ENCODE data around the gene APEH.

Gene APEH

GRCh38 chr3:49709852-49710251, 35.7 kb downstream of the APEH start:
- no peaks in the 10 kb centered on the region for H4K20me1 ChIP-seq
- peaks cover 56% of the 10 kb centered on the region for H3K4me1 ChIP-seq
- no peak overlapping the region for H3K9ac ChIP-seq
- no peak overlapping the region for H3K27ac ChIP-seq
- TF ChIP-seq Cebpa-rat (IDR thresholded peaks at IDR 0.05) = no peak
- H3K4me2 ChIP-seq = no peak overlapping the region
- peaks cover 34% of the 10 kb centered on the region for H3K36me3 ChIP-seq
- no peaks in the 10 kb centered on the region for H3K27me3 ChIP-seq
- H3K9me3 ChIP-seq = no peaks in the 10 kb centered on the region
- H3K4me3 ChIP-seq = no peak overlapping the region

DNA sequence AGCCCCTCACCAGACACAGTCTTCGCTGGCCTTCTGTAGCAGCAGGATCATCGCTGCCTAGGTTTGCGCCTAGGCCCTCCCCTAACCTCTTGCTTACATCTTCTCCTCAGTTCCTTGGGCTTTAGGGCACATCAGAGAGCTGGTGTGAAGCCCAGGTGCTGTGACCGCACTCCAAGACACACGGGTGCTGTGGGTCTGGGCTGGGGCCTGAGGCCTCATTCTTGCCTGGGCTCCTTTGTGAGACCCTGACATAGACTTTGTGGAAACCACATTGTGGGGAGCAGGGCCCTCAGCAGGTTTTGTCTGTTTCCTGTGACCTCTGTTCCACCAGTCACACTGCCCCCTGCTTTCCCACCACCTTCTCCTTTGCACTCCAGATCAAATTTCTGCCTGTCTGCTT, 37.3 kb downstream of the APEH start:
- no peak overlapping the region for H3K4me3 ChIP-seq
- peak overlapping the region; percentile 46; the same call in 1 of the 2 replicates for H3K9ac ChIP-seq
- no peak for TF ChIP-seq Cebpa-rat (IDR thresholded peaks at IDR 0.05)
- no peaks in the 10 kb centered on the region for H3K27me3 ChIP-seq
- peaks cover 61% of the 10 kb centered on the region for H3K4me1 ChIP-seq
- H3K36me3 ChIP-seq = peaks cover 34% of the 10 kb centered on the region
- H4K20me1 ChIP-seq = no peaks in the 10 kb centered on the region
- H3K4me2 ChIP-seq = peak overlapping the region; percentile 81
- H3K27ac ChIP-seq = peak overlapping the region; percentile 51; the same call in 1 of the 2 replicates
- H3K9me3 ChIP-seq = no peaks in the 10 kb centered on the region

DNA sequence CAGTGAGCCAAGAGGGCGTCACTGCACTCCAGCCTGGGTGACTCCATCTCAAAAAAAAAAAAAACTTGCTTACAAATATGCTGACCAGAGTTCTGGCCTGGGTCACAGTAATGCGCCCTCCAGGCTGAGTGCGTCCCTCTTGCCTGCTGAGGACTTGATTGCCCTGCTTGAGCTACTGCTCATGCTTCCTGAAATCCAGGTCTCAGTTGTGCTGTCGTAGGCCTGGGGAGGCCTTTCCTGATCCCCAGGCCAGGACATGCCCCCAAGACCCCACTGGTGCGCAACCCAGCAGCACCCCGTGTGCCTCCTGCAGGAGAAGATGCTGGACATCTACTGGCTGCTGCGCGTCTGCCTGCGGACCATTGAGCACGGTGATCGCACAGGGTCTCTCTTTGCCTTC, 38.0 kb downstream of the APEH start:
- H3K9me3 ChIP-seq = no peaks in the 10 kb centered on the region
- H3K9ac ChIP-seq = peak overlapping the region; percentile 46; the same call in 1 of the 2 replicates
- peaks cover 35% of the 10 kb centered on the region for H3K36me3 ChIP-seq
- no peak for TF ChIP-seq Cebpa-rat (IDR thresholded peaks at IDR 0.05)
- peaks cover 66% of the 10 kb centered on the region for H3K4me1 ChIP-seq
- peak overlapping the region; percentile 70 for H3K27ac ChIP-seq
- no peaks in the 10 kb centered on the region for H4K20me1 ChIP-seq
- peak overlapping the region; percentile 81 for H3K4me2 ChIP-seq
- no peak overlapping the region for H3K4me3 ChIP-seq
- no peaks in the 10 kb centered on the region for H3K27me3 ChIP-seq

DNA sequence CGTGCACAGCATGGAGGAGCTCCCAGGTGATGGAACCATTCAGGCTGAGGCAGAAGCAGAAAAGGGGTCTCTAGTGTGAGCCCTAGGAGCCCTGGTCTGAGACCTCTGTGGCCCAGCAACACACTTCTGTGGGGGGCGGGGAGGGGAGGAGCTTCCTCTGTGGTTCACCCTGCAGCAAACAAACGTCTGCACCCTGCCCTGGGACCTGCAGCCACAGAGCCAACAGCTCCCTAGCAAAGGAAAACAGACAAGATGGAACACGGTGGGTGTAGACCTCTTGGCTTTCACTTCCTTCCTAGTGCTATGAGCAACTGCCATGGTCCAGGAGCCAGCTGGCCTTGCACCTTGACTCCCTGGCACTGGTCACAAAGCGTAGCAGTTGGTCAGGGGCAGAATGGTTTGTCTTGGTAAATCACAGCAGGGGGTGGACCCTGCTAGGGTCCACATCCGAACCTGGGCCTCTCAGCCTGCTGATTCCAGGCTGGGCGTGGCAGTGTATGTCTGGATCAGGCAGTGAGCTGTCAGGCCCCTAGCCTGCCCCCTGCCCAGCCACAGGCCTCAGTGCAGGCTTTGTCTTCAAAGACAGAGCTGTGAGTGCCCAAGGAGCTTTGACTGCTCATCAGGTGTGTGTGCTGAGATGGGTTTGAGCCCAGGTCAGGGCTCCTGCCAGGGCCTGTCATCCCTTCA, 38.6 kb downstream of the APEH start:
- peak overlapping the region; percentile 70 for H3K27ac ChIP-seq
- H3K4me1 ChIP-seq = peaks cover 66% of the 10 kb centered on the region
- peak overlapping the region; percentile 46; the same call in 1 of the 2 replicates for H3K9ac ChIP-seq
- TF ChIP-seq Cebpa-rat (IDR thresholded peaks at IDR 0.05) = no peak
- peak overlapping the region; percentile 81 for H3K4me2 ChIP-seq
- peaks cover 35% of the 10 kb centered on the region for H3K36me3 ChIP-seq
- no peaks in the 10 kb centered on the region for H3K9me3 ChIP-seq
- peaks cover under 1% of the 10 kb centered on the region; the same call in 1 of the 2 replicates for H4K20me1 ChIP-seq
- no peak overlapping the region for H3K4me3 ChIP-seq
- no peaks in the 10 kb centered on the region for H3K27me3 ChIP-seq

- peak overlapping the region; percentile 46; the same call in 1 of the 2 replicates for H3K9ac ChIP-seq
- H3K4me3 ChIP-seq = no peak overlapping the region
- H3K36me3 ChIP-seq = peaks cover 41% of the 10 kb centered on the region
Observed at GRCh38 chr3:49713336-49714105, 39.4 kb downstream of the APEH start.

DNA sequence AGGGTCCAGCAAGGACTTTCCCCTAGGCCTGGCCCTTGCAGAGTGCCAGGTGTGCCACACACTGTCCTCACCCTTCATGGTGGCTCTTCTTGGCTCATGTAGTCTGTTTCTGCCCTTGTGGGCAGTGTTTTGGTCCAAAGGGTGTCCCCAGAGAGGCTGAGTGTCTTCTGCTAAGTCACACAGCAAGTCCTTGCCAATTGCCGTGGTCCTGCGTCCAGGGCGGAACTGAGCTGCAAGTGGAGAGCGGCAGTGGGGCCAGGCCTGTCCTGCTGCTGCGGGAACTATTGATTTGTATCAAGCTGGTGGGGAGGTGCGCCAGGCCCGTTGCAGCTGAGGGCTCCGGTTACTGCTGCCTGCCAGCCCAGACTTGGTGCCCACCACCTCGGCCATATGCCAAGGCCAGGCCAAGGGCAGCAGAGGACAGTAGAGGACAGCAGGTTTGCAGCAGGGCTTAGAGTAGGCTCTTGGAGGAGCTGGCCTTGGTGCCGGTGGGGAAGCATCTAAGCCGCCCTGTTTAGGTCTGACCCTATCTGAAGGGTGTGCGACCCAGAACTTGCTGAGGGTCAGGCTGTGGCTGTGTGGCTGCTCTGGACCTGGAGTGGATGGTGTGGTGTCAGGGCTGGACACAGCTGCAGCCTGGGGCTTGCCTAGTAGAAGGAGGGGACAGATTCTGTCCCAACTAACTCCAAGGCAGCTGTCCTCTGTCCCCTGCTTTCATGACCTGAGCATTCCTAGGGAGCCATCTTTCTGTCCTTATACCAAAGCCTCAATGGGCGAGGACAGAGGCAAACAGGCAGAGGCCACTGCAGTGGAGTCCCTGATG, 40.8 kb downstream of the APEH start:
- H3K27me3 ChIP-seq = no peaks in the 10 kb centered on the region
- H4K20me1 ChIP-seq = peaks cover 13% of the 10 kb centered on the region
- peaks cover 73% of the 10 kb centered on the region for H3K4me1 ChIP-seq
- H3K4me2 ChIP-seq = no peak overlapping the region
- no peak overlapping the region for H3K4me3 ChIP-seq
- no peak for TF ChIP-seq Cebpa-rat (IDR thresholded peaks at IDR 0.05)
- H3K9me3 ChIP-seq = no peaks in the 10 kb centered on the region
- peaks cover 38% of the 10 kb centered on the region for H3K36me3 ChIP-seq
- peak overlapping the region; percentile 70; the same call in 1 of the 2 replicates for H3K27ac ChIP-seq
- H3K9ac ChIP-seq = no peak overlapping the region

More at GRCh38 chr3:49713336-49714105, 39.4 kb downstream of the APEH start:
- H3K9me3 ChIP-seq = no peaks in the 10 kb centered on the region
- no peaks in the 10 kb centered on the region for H3K27me3 ChIP-seq
- H3K4me2 ChIP-seq = peak overlapping the region; percentile 81
- TF ChIP-seq Cebpa-rat (IDR thresholded peaks at IDR 0.05) = no peak
- H3K4me1 ChIP-seq = peaks cover 66% of the 10 kb centered on the region
- H4K20me1 ChIP-seq = peaks cover 8% of the 10 kb centered on the region
- peak overlapping the region; percentile 70 for H3K27ac ChIP-seq

- Histone ChIP-seq H3K4me2 (no peak overlapping the region), H3K4me1 (peaks cover 72% of the 10 kb centered on the region), H3K36me3 (peaks cover 43% of the 10 kb centered on the region), H3K4me3 (no peak overlapping the region), H4K20me1 (peaks cover 13% of the 10 kb centered on the region), H3K27me3 (no peaks in the 10 kb centered on the region), H3K9ac (no peak overlapping the region), H3K27ac (no peak overlapping the region), H3K9me3 (no peaks in the 10 kb centered on the region)
- no peak for TF ChIP-seq Cebpa-rat (IDR thresholded peaks at IDR 0.05)
Observed at GRCh38 chr3:49715611-49716121, 41.5 kb downstream of the APEH start.

DNA sequence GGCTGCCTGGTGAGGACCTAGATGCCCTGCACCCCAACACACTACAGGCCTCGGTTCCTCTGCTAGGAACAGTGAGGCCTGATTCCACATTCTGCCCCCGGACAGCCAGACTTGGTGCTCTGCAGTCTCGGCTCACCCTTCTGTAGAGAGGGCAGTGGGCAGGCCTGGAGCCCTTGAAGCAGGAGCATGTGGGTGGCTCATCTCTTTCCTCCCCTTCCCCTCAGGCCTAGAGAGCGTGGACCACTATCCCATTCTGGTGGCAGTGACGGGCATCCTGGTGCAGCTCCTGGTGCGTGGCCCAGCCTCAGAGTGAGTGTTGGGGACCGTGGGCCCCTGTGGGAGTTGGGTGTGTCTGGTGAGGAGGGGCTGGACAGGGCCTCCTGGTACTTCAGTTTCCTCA, 42.0 kb downstream of the APEH start:
- Histone ChIP-seq H3K9ac (no peak overlapping the region), H3K36me3 (peaks cover 48% of the 10 kb centered on the region), H3K4me3 (no peak overlapping the region), H3K9me3 (no peaks in the 10 kb centered on the region), H3K4me1 (peaks cover 67% of the 10 kb centered on the region), H3K27me3 (no peaks in the 10 kb centered on the region), H4K20me1 (peaks cover 13% of the 10 kb centered on the region), H3K27ac (no peak overlapping the region), H3K4me2 (no peak overlapping the region)
- TF ChIP-seq Cebpa-rat (IDR thresholded peaks at IDR 0.05) = no peak

GRCh38 chr3:49716691-49717210, 42.6 kb downstream of the APEH start:
- H3K4me2 ChIP-seq = peak overlapping the region; percentile 100
- no peaks in the 10 kb centered on the region for H3K9me3 ChIP-seq
- peak overlapping the region; percentile 43; the same call in 1 of the 2 replicates for H3K27ac ChIP-seq
- no peak overlapping the region for H3K4me3 ChIP-seq
- H4K20me1 ChIP-seq = peaks cover 13% of the 10 kb centered on the region
- no peaks in the 10 kb centered on the region for H3K27me3 ChIP-seq
- TF ChIP-seq Cebpa-rat (IDR thresholded peaks at IDR 0.05) = no peak
- peaks cover 61% of the 10 kb centered on the region for H3K4me1 ChIP-seq
- no peak overlapping the region; the same call in 1 of the 2 replicates for H3K9ac ChIP-seq
- peaks cover 51% of the 10 kb centered on the region for H3K36me3 ChIP-seq

All from BLaER1 (cell line).